DOHH2 (cell line): ENCODE measurements around the gene CUL7.

Experiments
- H3F3A ChIP-seq: fragments of 200-600 bp; sonication (generic), shearing (Covaris generic); 2 replicates; pipeline ENCODE4 v1.6.0; 2016; ENCODE audit warnings: antibody characterized with exemption, mild to moderate bottlenecking; ENCODE audit not compliant: control insufficient read depth, insufficient read depth
- H3K27ac ChIP-seq: fragments of 200-600 bp; sonication (generic); 2 replicates; pipeline ENCODE4 v1.5.1; 2014; ENCODE audit warnings: low read depth, mild to moderate bottlenecking, low read length, moderate library complexity
- H3K27me3 ChIP-seq: fragments of 200-600 bp; sonication (generic); 2 replicates; pipeline ENCODE4 v1.6.1; 2014; ENCODE audit warnings: mild to moderate bottlenecking, low read length, mixed read lengths; ENCODE audit not compliant: control insufficient read depth
- H3K36me3 ChIP-seq: fragments of 200-600 bp; sonication (generic); 2 replicates; pipeline ENCODE4 v1.6.1; 2014; ENCODE audit warnings: mild to moderate bottlenecking, low read length, moderate library complexity, mixed read lengths; ENCODE audit not compliant: control insufficient read depth
- H3K4me1 ChIP-seq: fragments of 200-600 bp; sonication (generic); 2 replicates; pipeline ENCODE4 v1.6.1; 2014; ENCODE audit warnings: mild to moderate bottlenecking, low read length, mixed read lengths; ENCODE audit not compliant: control insufficient read depth
- H3K4me2 ChIP-seq: fragments of 200-600 bp; sonication (generic); 2 replicates; pipeline ENCODE4 v1.6.0; 2014; ENCODE audit warnings: mild to moderate bottlenecking, low read length, moderate library complexity
- H3K4me3 ChIP-seq: fragments of 200-600 bp; sonication (generic); 2 replicates; pipeline ENCODE4 v1.5.1; 2014; ENCODE audit warnings: mild to moderate bottlenecking, low read length, mixed read lengths
- H3K79me2 ChIP-seq: fragments of 200-600 bp; sonication (generic); 2 replicates; pipeline ENCODE4 v1.6.1; 2014; ENCODE audit warnings: mild to moderate bottlenecking, low read length, mixed read lengths; ENCODE audit not compliant: control insufficient read depth
- H3K9me2 ChIP-seq: fragments of 200-600 bp; sonication (generic); replicated peaks from 2 replicates; pipeline ENCODE4 v1.6.1; 2014; ENCODE audit warnings: mild to moderate bottlenecking, low read length, mixed read lengths; ENCODE audit not compliant: control insufficient read depth
- H3K9me3 ChIP-seq: fragments of 200-600 bp; sonication (generic); 2 replicates; pipeline ENCODE4 v1.6.1; 2014; ENCODE audit warnings: antibody characterized with exemption, low read length, mixed read lengths; ENCODE audit not compliant: control insufficient read depth, insufficient read depth
- H4K20me1 ChIP-seq: fragments of 200-600 bp; sonication (generic); 2 replicates; pipeline ENCODE4 v1.6.0; 2014; ENCODE audit warnings: low read depth, mild to moderate bottlenecking, antibody characterized with exemption, low read length, moderate library complexity; ENCODE audit not compliant: control insufficient read depth, insufficient read depth
- CTCF ChIP-seq: fragments of 200-600 bp; sonication (generic); IDR thresholded peaks from one replicate; pipeline ENCODE4 v1.5.1; 2014; ENCODE audit warnings: antibody characterized with exemption, mild to moderate bottlenecking, low read depth, low read length; ENCODE audit not compliant: poor library complexity, severe bottlenecking
- EZH2phosphoT487 ChIP-seq: fragments of 200-600 bp; sonication (generic); IDR thresholded peaks from 2 replicates; pipeline ENCODE4 v1.6.1; 2017; ENCODE audit warnings: borderline replicate concordance, mild to moderate bottlenecking, antibody characterized with exemption, low read length, moderate library complexity, mixed read lengths

CUL7 gene

GRCh38 chr6:43029120-43029519 lies 24.5 kb downstream of the CUL7 start:
- Histone ChIP-seq H3K27me3 (no peaks in the 10 kb centered on the region), H3K4me2 (no peak overlapping the region), H3K4me1 (no peaks in the 10 kb centered on the region), H3K4me3 (no peak overlapping the region), H3F3A (0 out of 2 replicates have a peak, but pooled peaks cover 2% of the 10 kb centered on the region), H3K36me3 (peaks cover 66% of the 10 kb centered on the region), H3K79me2 (peaks cover 7% of the 10 kb centered on the region), H3K9me2 (no peaks in the 10 kb centered on the region), H4K20me1 (no peaks in the 10 kb centered on the region), H3K27ac (no peak overlapping the region), H3K9me3 (no peaks in the 10 kb centered on the region)
- TF ChIP-seq CTCF (no peak), EZH2phosphoT487 (no peak)

- Histone ChIP-seq H3K9me3 (no peaks in the 10 kb centered on the region), H3K36me3 (peaks cover 63% of the 10 kb centered on the region), H3K27ac (no peak overlapping the region)
These were observed 27.3 kb downstream of the CUL7 start for GRCh38 chr6:43026365-43026764.

GRCh38 chr6:43024436-43024835 lies 29.2 kb downstream of the CUL7 start:
- peaks cover 33% of the 10 kb centered on the region for H3K79me2 ChIP-seq
- H3K4me3 ChIP-seq, result no peak overlapping the region
- H3K36me3 ChIP-seq, result peaks cover 64% of the 10 kb centered on the region
- no peaks in the 10 kb centered on the region for H4K20me1 ChIP-seq
- H3K4me1 ChIP-seq, result peaks cover 15% of the 10 kb centered on the region
- H3F3A ChIP-seq, result peaks cover 7% of the 10 kb centered on the region
- H3K9me2 ChIP-seq, result no peaks in the 10 kb centered on the region
- H3K4me2 ChIP-seq, result no peak overlapping the region
- H3K27me3 ChIP-seq, result no peaks in the 10 kb centered on the region
- H3K9me3 ChIP-seq, result no peaks in the 10 kb centered on the region
- TF ChIP-seq EZH2phosphoT487, result no peak
- no peak for TF ChIP-seq CTCF
- H3K27ac ChIP-seq, result no peak overlapping the region

More at GRCh38 chr6:43026365-43026764, 27.3 kb downstream of the CUL7 start:
- H4K20me1 ChIP-seq, result no peaks in the 10 kb centered on the region
- no peaks in the 10 kb centered on the region for H3K27me3 ChIP-seq
- no peak overlapping the region for H3K4me3 ChIP-seq
- H3F3A ChIP-seq, result 0 out of 2 replicates have a peak, but pooled peaks cover 2% of the 10 kb centered on the region
- peaks cover 6% of the 10 kb centered on the region for H3K4me1 ChIP-seq
- no peak for TF ChIP-seq EZH2phosphoT487
- H3K9me2 ChIP-seq, result no peaks in the 10 kb centered on the region
- H3K4me2 ChIP-seq, result no peak overlapping the region
- peaks cover 33% of the 10 kb centered on the region for H3K79me2 ChIP-seq

- peaks cover 65% of the 10 kb centered on the region for H3K36me3 ChIP-seq
- H3K79me2 ChIP-seq, result peaks cover 40% of the 10 kb centered on the region
- H3K9me2 ChIP-seq, result no peaks in the 10 kb centered on the region
- H3K4me3 ChIP-seq, result peak within 1 kb of the TSS; percentile 85
- H3K9me3 ChIP-seq, result no peaks in the 10 kb centered on the region
- peaks cover 17% of the 10 kb centered on the region for H3K4me1 ChIP-seq
- no peak for TF ChIP-seq CTCF
- no peak for TF ChIP-seq EZH2phosphoT487
- H4K20me1 ChIP-seq, result no peaks in the 10 kb centered on the region
- H3K27ac ChIP-seq, result peak within 1 kb of the TSS; percentile 74
- H3K4me2 ChIP-seq, result peak within 1 kb of the TSS; percentile 74
- H3F3A ChIP-seq, result peaks cover 14% of the 10 kb centered on the region
- no peaks in the 10 kb centered on the region for H3K27me3 ChIP-seq
These were observed 32.2 kb downstream of the CUL7 start, which contains the start of gene RRP36 for GRCh38 chr6:43021270-43022047. RRP36 (plus strand) TSS chr6:43021623; CDS start chr6:43021655, 32 bp downstream.
